Measurements from ENCODE around the gene ZNRF2.
"Not testable (repeated sequence)": the region's sequence is repeated elsewhere in the genome, so short reads cannot be mapped to it uniquely, and the experiment has no call there.

ZNRF2 gene

GRCh38 chr7:30366606-30367005 lies 82.2 kb downstream of the ZNRF2 start:
- DNase-seq: no peak

DNA sequence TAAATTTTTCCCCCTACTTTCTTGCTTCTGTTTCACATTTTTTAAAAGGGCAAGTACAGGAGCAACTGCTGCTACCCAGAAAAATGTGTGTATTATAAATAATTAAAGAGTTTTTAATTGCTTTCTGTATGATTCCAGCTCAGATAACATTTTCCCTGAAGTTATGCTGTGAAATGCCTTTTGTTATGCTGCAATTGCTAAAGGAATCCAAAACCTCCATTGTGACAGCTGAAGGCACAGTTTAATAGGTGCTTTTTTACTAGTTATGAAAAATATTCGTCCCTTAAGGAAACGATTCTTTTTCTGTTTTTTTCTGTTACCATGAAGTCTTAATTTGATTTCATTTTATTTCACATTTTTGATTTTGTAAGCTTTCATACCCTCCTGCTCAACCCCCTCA lies 83.2 kb downstream of the ZNRF2 start:
- no peak for DNase-seq

DNA sequence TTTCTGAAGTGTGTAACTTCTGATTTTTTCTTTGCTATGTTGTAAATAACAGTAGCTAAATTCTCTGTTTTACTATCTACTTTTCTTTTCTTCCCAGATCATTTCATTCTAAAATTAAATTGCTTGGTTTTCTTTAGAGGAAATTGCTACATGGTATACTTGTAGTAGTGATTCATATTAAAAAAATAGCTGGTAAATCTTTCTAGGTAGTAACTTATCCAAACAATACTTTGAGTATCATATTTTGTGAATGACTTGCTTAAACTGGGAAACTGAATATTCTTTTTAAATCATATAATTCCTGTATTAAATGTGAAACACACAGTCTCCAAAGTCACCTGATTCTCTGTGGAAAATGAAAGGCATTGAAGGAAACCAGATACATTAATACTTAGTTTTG lies 85.5 kb downstream of the ZNRF2 start:
- DNase-seq: no peak

- DNase-seq: no peak
These were observed 86.9 kb downstream of the ZNRF2 start for GRCh38 chr7:30371321-30371720.

DNA sequence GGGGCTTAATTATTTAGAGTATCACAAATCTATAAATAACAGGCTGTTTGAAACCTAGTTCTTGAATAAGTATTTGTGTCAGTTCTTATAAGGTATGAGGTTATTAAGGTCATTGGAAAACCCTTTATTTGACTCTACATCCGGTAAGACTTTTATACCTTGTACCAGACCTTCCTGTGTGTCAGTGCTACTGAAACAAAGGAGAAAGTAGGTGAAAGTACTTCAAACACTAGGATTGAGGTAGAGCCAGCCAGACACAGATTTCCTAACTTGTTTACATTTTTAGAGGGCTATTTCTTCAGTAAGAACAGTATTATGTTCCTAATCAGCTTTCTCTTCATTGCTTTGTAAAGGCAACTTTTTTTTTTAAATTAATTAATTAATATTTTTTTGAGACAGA lies 93.9 kb downstream of the ZNRF2 start:
- DNase-seq: no peak

DNA sequence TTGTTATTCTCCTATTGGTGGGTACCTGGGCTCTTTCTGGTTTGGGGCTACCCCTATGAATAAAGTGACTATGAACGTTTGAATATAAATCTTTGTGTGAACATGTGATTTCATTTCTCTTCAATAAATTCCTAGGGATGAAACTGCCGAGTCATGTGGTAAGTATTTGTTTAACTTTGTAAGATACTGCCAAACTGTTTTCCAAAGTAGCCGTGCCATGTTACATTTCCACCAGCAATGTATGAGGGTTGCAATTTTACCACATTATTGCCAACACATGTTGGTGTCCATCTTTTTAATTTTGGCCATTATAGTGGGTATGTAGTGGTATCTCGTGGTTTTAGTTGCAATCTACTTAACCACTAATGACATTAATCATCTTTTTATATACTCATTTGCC lies 94.7 kb downstream of the ZNRF2 start:
- DNase-seq: no peak

DNA sequence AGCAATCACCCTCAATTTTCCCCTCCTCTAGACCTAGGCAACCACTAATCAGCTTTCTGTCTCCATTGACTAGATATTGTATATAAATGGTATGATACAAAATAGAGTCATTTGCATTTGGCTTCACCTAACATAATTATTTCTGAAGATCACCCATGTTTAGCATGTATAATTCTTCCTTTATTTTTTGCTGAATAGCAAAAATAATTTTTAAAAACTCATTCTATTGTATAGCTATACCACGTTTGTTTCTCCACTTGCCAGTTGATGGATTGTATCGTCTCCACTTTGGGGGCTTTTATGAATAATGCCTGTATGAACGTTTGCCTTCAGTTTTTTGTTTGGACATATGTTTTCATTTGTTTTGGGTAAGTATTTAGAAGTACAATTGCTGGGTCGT lies 95.3 kb downstream of the ZNRF2 start:
- no peak for DNase-seq

- no peak for DNase-seq
These were observed 95.9 kb downstream of the ZNRF2 start for GRCh38 chr7:30380294-30380693.

GRCh38 chr7:30380824-30381223 lies 96.4 kb downstream of the ZNRF2 start:
- DNase-seq: not testable (repeated sequence)

- DNase-seq: no peak
These were observed 98.2 kb downstream of the ZNRF2 start for GRCh38 chr7:30382607-30383006.

DNA sequence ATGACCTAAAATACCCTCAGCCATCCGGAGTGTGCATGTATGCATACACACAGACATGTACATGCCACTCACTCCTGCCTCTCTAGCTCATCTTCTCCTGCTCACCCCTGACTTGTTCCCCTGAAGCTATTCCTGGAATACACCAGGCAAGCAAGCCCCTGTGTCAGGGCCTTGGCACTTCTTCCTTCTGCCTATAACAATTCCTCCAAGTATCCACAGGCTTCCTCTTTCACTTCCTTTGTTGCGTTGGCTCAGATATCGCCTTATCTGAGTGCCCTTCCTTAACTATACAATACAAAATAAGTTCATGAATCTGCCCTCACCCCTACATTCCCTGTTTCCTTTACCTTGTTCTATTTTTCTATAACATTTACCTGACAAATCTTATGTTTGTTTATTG lies 105.4 kb downstream of the ZNRF2 start:
- no peak for DNase-seq

DNA sequence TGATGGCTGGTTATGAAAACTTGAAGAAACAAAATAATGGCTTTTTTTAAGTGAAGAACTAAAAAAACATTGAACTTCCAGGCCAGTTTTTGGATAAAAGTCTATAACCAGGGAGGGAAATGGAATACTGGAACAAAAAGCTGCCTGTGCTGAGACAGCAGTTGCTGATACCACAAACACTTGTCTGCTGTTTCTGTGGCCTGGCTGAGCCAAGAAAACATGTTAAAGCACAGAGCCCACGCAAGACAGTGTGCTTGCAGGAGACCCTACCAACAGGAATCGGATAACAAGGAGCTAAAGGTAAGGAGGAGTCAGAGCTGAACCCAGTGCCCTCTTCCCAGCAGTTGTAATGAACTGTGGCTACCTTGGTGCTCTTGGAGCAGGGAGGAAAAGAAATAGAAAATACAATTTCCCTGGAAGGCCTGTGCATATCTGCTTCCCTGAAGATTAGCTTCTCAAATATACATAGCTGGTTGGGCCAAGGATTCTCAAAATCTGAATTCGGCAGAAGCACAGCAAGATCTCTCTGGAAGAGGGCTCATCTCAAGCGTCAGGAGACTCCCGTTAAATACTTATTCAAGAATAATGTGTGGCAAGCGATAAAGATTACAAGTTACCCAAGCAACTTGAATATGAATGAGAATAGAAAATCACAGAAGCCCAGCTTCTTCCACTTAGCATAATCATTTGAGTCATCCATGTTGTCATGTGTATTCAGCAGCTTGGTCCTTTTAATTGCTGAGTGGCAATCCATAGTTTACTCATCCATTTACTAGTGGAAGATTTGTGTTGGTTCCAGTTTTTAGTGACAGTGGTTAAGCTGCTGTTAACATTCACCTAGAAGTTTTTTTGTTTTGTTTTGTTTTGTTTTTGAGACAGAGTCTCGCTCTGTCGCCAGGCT lies 106.6 kb downstream of the ZNRF2 start:
- no peak for DNase-seq

GRCh38 chr7:30391806-30392205 lies 107.4 kb downstream of the ZNRF2 start:
- no peak for DNase-seq

- DNase-seq: no peak
These were observed 111.3 kb downstream of the ZNRF2 start for GRCh38 chr7:30395676-30396075.

- peak; percentile 23 for DNase-seq
These were observed 112.0 kb downstream of the ZNRF2 start for GRCh38 chr7:30396389-30396788.

- no peak for DNase-seq
These were observed 119.1 kb downstream of the ZNRF2 start for GRCh38 chr7:30403477-30403876.

- DNase-seq: no peak
These were observed 120.8 kb downstream of the ZNRF2 start for GRCh38 chr7:30405179-30405578.

GRCh38 chr7:30406664-30407425 lies 122.4 kb downstream of the ZNRF2 start:
- DNase-seq: no peak

DNA sequence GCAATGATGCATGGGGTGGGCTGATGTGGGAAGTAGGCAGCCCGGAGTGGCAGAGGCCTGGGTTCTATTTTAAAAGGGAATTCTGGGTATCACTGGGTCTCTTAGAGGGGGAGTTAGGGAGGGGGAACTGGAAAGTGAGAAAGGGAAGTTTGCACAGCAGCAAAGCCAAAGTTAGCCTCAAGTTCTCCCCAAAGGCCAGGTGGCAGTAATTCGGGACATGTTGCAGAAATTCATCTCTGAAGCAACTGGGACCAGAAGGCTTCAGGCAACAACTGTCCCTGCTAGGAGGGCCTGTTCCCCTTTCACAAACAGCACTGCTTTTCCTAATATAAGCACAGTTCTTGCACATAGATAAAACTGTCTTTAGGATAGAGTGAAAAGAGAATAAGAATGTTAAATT lies 126.8 kb downstream of the ZNRF2 start:
- DNase-seq: no peak

DNA sequence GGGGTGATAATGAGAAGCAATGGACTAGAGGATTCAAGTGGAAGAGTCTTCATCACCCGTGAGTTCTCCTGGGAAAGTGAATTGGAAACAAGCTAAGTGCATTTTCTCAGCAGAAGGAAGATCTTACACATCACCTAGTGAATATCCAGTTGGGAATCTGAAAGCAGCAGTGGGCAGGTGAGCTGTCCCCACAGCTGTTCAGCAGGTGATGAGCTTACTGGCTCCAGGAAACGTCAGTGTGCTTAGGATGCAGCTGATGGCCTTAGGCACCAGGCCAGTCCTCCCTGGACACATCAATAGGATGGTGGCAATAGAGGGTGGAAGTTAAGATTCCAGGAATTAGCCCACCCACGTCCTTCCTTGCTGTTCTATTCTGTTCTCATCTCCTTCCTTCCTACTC lies 127.5 kb downstream of the ZNRF2 start:
- no peak for DNase-seq

DNA sequence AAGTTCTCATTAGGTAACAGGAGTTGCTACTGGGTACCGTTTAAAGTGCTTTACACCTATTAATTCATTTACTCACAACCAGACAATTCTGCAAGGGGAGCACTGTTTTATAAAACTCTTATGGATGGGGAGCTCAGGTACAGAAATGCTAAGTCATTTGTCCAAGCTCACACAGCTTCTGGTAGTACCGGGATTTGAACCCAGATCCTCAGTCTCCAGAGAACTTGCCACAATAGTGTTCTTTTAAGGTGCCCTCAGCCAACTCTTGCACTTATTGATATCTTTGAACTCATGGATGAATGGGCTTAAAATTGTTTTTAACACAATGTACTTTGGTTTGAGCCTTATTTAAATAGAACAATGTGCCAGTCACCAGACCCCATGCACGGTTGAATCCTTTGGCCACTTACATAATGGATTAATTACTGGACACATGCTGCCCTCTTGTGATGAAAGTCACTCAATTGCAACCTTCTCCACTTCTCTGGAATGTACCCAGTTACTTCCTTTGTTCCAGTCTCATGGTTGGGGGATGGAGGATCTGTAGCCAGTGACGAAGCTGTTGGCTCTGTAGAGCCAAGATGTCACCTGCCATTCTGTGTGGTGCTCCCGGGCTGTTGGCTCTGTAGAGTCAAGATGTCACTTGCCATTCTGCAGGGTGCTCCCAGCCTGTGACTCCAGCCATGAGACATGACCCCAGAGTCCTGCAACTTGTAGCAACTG lies 128.5 kb downstream of the ZNRF2 start:
- no peak for DNase-seq

DNA sequence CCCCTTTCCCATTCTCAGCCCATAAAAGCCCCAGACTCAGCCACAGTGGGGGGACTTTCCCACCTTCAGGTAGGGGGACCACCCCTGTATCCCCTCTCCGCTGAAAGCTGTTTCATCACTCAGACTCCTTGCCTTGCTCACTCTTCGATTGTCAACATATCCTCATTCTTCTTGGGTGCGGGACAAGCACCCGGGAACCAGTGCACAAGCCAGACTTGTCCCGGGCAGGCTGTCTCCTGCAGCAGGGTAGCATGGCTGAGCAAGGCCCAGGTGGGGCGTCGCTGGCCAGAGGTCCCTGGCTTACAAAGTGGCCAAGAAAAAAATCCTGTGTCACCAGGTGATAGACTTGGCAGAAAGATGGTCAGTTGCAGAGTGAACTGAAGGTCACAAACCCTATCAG lies 129.5 kb downstream of the ZNRF2 start:
- no peak for DNase-seq

Data from NCI-H2227 treated with DMSO at 0.1 percent for 48 hours (cell line).